ENCODE results near the gene RALGAPA2. TPM values are rescaled to one million over a fixed set of nuclear protein-coding genes. Genes with fewer than 3 reads are reported as not detected.
"Not testable (repeated sequence)": the region's sequence is repeated elsewhere in the genome, so short reads cannot be mapped to it uniquely, and the experiment has no call there.

The RALGAPA2 gene
- total RNA-seq, 1 donor from 2014 or later, result 15.7 TPM

DNA sequence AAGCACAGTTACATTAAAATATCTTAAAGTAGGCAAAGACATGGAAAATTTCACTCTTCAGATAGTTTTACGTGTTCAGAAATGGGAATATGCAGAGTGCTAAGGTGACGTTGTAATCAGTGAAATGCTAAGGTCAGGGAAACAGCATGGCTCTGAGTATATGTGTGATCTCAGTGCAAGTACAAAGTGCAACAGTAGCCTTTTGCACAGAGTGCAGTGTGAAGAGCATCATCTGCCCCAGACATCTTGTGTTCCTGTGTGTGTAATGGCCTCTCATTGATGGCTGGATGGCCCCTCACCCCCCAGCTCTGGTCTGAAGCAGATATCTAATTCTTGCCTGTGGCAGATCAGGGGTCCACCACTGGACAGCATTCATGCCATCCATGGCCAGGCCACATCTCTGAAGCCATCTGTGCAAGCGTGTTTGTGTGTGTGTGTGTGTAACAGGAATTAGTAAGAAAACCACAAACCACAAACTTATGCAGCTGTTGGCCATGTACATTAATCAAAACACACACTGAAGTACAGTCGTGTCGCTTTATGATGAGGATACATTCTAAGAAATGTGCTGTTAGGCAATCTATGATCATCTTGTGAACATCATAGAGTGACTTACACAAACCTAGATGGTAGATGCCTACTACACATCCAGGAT is 165.1 kb downstream of the RALGAPA2 start:
- peaks cover 0 to 7% (median 0%) of the 10 kb centered on the region in 3 donors for H3K4me1 ChIP-seq (ENCODE audit: control insufficient read depth in 3 of 3, insufficient read depth in 3 of 3, low read length in 3 of 3)
- peaks cover 0 to 17% (median 6%) of the 10 kb centered on the region in 3 donors for H3K36me3 ChIP-seq (ENCODE audit: control insufficient read depth in 3 of 3, insufficient read depth in 3 of 3, low read length in 3 of 3)
- H3K9me3 ChIP-seq (ENCODE audit: control insufficient read depth in 3 of 3, low read length in 3 of 3), result no peaks in the 10 kb centered on the region
- no peak overlapping the region for H3K9ac ChIP-seq (ENCODE audit: low read depth in 1 of 3, low read length in 3 of 3)
- H3K27ac ChIP-seq (ENCODE audit: low read depth, low read length), result no peak overlapping the region
- H3K27me3 ChIP-seq (ENCODE audit: control insufficient read depth in 3 of 3, insufficient read depth in 3 of 3, low read length in 3 of 3), result no peaks in the 10 kb centered on the region
- no peak overlapping the region for H3K4me3 ChIP-seq (ENCODE audit: low read length in 3 of 3)

- H3K27ac ChIP-seq (ENCODE audit: low read depth, low read length), result no peak overlapping the region
- no peak overlapping the region for H3K4me3 ChIP-seq (ENCODE audit: low read length in 3 of 3)
- no peaks in the 10 kb centered on the region for H3K27me3 ChIP-seq (ENCODE audit: control insufficient read depth in 3 of 3, insufficient read depth in 3 of 3, low read length in 3 of 3)
- H3K9ac ChIP-seq (ENCODE audit: low read depth in 1 of 3, low read length in 3 of 3), result no peak overlapping the region
- H3K36me3 ChIP-seq (ENCODE audit: control insufficient read depth in 3 of 3, insufficient read depth in 3 of 3, low read length in 3 of 3), result peaks cover 0 to 17% (median 8%) of the 10 kb centered on the region in 3 donors
- no peaks in the 10 kb centered on the region for H3K9me3 ChIP-seq (ENCODE audit: control insufficient read depth in 3 of 3, low read length in 3 of 3)
- H3K4me1 ChIP-seq (ENCODE audit: control insufficient read depth in 3 of 3, insufficient read depth in 3 of 3, low read length in 3 of 3), result peaks cover 0 to 7% (median 0%) of the 10 kb centered on the region in 3 donors
Observed at GRCh38 chr20:20546402-20546801, 166.0 kb downstream of the RALGAPA2 start.

- H3K36me3 ChIP-seq (ENCODE audit: control insufficient read depth in 3 of 3, insufficient read depth in 3 of 3, low read length in 3 of 3), result peaks cover 4 to 24% (median 15%) of the 10 kb centered on the region in 3 donors
Observed at GRCh38 chr20:20543348-20543747, 169.1 kb downstream of the RALGAPA2 start.

GRCh38 chr20:20536240-20536933 is 176.1 kb downstream of the RALGAPA2 start:
- H3K36me3 ChIP-seq (ENCODE audit: control insufficient read depth in 3 of 3, insufficient read depth in 3 of 3, low read length in 3 of 3), result peaks cover 5 to 22% (median 20%) of the 10 kb centered on the region in 3 donors
- H3K9me3 ChIP-seq (ENCODE audit: control insufficient read depth in 3 of 3, low read length in 3 of 3), result no peaks in the 10 kb centered on the region
- H3K4me3 ChIP-seq (ENCODE audit: low read length in 3 of 3), result no peak overlapping the region
- no peak overlapping the region for H3K27ac ChIP-seq (ENCODE audit: low read depth, low read length)
- H3K27me3 ChIP-seq (ENCODE audit: control insufficient read depth in 3 of 3, insufficient read depth in 3 of 3, low read length in 3 of 3), result no peaks in the 10 kb centered on the region
- no peaks in the 10 kb centered on the region for H3K4me1 ChIP-seq (ENCODE audit: control insufficient read depth in 3 of 3, insufficient read depth in 3 of 3, low read length in 3 of 3)
- no peak overlapping the region for H3K9ac ChIP-seq (ENCODE audit: low read depth in 1 of 3, low read length in 3 of 3)

More at GRCh38 chr20:20543348-20543747, 169.1 kb downstream of the RALGAPA2 start:
- H3K27me3 ChIP-seq (ENCODE audit: control insufficient read depth in 3 of 3, insufficient read depth in 3 of 3, low read length in 3 of 3); H3K4me1 ChIP-seq (ENCODE audit: control insufficient read depth in 3 of 3, insufficient read depth in 3 of 3, low read length in 3 of 3); H3K9ac ChIP-seq (ENCODE audit: low read depth in 1 of 3, low read length in 3 of 3); H3K9me3 ChIP-seq (ENCODE audit: control insufficient read depth in 3 of 3, low read length in 3 of 3); H3K4me3 ChIP-seq (ENCODE audit: low read length in 3 of 3); H3K27ac ChIP-seq (ENCODE audit: low read depth, low read length): not testable (repeated sequence)

GRCh38 chr20:20535051-20535450 is 177.4 kb downstream of the RALGAPA2 start:
- Histone ChIP-seq H3K4me3 (ENCODE audit: low read length in 3 of 3) (no peak overlapping the region), H3K9me3 (ENCODE audit: control insufficient read depth in 3 of 3, low read length in 3 of 3) (no peaks in the 10 kb centered on the region), H3K27me3 (ENCODE audit: control insufficient read depth in 3 of 3, insufficient read depth in 3 of 3, low read length in 3 of 3) (no peaks in the 10 kb centered on the region), H3K36me3 (ENCODE audit: control insufficient read depth in 3 of 3, insufficient read depth in 3 of 3, low read length in 3 of 3) (peaks cover 15 to 34% (median 33%) of the 10 kb centered on the region in 3 donors), H3K9ac (ENCODE audit: low read depth in 1 of 3, low read length in 3 of 3) (no peak overlapping the region), H3K27ac (ENCODE audit: low read depth, low read length) (no peak overlapping the region), H3K4me1 (ENCODE audit: control insufficient read depth in 3 of 3, insufficient read depth in 3 of 3, low read length in 3 of 3) (no peaks in the 10 kb centered on the region)

DNA sequence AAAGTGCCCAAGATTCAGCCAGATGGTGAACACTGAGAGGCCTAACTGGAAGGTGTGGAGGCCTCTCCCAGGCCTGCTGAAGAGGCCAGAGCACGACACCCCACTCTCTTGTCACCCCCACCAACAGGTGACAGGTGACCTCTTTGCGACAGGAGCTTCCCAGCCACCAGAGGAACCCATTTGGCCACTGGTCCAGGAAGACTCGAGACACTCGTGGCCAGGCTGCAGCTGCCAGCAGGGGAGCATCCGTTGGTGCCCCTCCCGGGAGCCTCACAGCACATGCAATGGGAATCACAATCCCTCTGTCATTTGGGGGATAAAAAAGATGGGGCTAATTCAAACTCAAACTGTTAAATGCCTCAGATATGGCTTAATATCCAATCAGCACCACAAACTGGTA is 181.2 kb downstream of the RALGAPA2 start:
- no peaks in the 10 kb centered on the region for H3K27me3 ChIP-seq (ENCODE audit: control insufficient read depth in 3 of 3, insufficient read depth in 3 of 3, low read length in 3 of 3)
- no peak overlapping the region for H3K9ac ChIP-seq (ENCODE audit: low read depth in 1 of 3, low read length in 3 of 3)
- H3K27ac ChIP-seq (ENCODE audit: low read depth, low read length), result no peak overlapping the region
- no peaks in the 10 kb centered on the region for H3K9me3 ChIP-seq (ENCODE audit: control insufficient read depth in 3 of 3, low read length in 3 of 3)
- no peak overlapping the region for H3K4me3 ChIP-seq (ENCODE audit: low read length in 3 of 3)
- no peaks in the 10 kb centered on the region for H3K4me1 ChIP-seq (ENCODE audit: control insufficient read depth in 3 of 3, insufficient read depth in 3 of 3, low read length in 3 of 3)
- H3K36me3 ChIP-seq (ENCODE audit: control insufficient read depth in 3 of 3, insufficient read depth in 3 of 3, low read length in 3 of 3), result peaks cover 35 to 55% (median 52%) of the 10 kb centered on the region in 3 donors

DNA sequence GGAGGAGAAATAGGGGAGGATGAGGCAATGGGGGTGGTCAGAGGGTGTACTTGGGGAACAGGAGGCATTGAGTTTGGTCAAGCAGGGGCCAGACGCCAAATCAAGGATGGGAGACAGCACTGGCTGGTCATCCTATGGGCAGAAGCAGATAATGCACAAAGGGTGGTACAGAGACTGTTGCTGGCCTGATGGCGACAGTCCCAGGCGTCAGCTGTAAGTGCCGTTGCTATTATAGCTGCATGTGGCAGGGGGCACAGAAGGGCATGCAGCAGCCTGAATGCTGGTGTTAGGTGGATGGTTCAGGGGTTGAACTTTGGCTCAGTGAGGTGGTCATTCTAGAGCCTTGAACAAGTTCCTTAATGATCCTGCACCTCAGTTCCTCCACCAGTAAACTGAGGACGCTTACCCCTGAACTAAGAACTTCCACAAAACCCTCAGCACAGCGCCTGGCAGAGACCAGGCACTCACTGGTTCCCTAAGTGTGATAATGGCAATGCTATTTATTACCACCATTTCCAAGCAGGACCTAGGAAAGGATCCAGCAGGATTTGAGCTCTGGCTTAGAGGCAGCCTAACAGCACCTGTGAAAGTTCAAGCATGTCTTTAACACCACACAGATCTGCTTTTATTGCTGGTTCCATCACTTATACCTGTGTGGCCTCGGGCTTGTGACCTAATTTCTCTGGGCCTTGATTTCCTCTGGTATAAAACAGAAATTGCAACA is 181.9 kb downstream of the RALGAPA2 start:
- no peaks in the 10 kb centered on the region for H3K9me3 ChIP-seq (ENCODE audit: control insufficient read depth in 3 of 3, low read length in 3 of 3)
- H3K4me1 ChIP-seq (ENCODE audit: control insufficient read depth in 3 of 3, insufficient read depth in 3 of 3, low read length in 3 of 3), result peaks cover 0 to 1% (median 1%) of the 10 kb centered on the region in 3 donors
- H3K4me3 ChIP-seq (ENCODE audit: low read length in 3 of 3), result no peak overlapping the region
- H3K27me3 ChIP-seq (ENCODE audit: control insufficient read depth in 3 of 3, insufficient read depth in 3 of 3, low read length in 3 of 3), result no peaks in the 10 kb centered on the region
- H3K9ac ChIP-seq (ENCODE audit: low read depth in 1 of 3, low read length in 3 of 3), result no peak overlapping the region
- no peak overlapping the region for H3K27ac ChIP-seq (ENCODE audit: low read depth, low read length)
- H3K36me3 ChIP-seq (ENCODE audit: control insufficient read depth in 3 of 3, insufficient read depth in 3 of 3, low read length in 3 of 3), result peaks cover 35 to 55% (median 54%) of the 10 kb centered on the region in 3 donors

GRCh38 chr20:20529597-20529996 is 182.8 kb downstream of the RALGAPA2 start:
- Histone ChIP-seq H3K9me3 (ENCODE audit: control insufficient read depth in 3 of 3, low read length in 3 of 3) (no peaks in the 10 kb centered on the region), H3K4me1 (ENCODE audit: control insufficient read depth in 3 of 3, insufficient read depth in 3 of 3, low read length in 3 of 3) (peaks cover 0 to 3% (median 2%) of the 10 kb centered on the region in 3 donors), H3K36me3 (ENCODE audit: control insufficient read depth in 3 of 3, insufficient read depth in 3 of 3, low read length in 3 of 3) (peaks cover 35 to 51% (median 48%) of the 10 kb centered on the region in 3 donors)

DNA sequence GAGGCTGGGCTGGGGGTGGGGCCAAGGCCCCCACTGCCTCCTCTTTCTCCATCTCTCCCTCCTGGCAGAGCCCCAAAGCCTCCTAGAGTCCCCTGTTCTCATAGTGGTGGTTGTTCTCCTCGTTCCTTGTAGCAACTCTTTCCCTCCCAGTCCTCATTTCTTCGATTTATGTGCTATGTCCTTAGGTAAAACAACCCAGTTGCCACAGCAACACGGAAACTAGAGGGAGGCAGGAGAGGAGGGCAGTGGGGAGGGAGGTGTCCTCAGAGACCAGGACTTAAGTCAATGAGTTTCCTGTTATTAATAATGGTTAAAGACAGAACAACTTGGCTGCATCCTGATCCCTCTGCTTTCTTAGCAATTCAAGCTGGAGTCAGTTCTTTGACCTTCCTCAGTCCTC is 183.6 kb downstream of the RALGAPA2 start:
- H3K27me3 ChIP-seq (ENCODE audit: control insufficient read depth in 3 of 3, insufficient read depth in 3 of 3, low read length in 3 of 3), result no peaks in the 10 kb centered on the region

More at GRCh38 chr20:20529597-20529996, 182.8 kb downstream of the RALGAPA2 start:
- Histone ChIP-seq H3K9ac (ENCODE audit: low read depth in 1 of 3, low read length in 3 of 3) (no peak overlapping the region), H3K27ac (ENCODE audit: low read depth, low read length) (no peak overlapping the region), H3K27me3 (ENCODE audit: control insufficient read depth in 3 of 3, insufficient read depth in 3 of 3, low read length in 3 of 3) (no peaks in the 10 kb centered on the region), H3K4me3 (ENCODE audit: low read length in 3 of 3) (no peak overlapping the region)

More for the DNA sequence above, 183.6 kb downstream of the RALGAPA2 start:
- H3K9ac ChIP-seq (ENCODE audit: low read depth in 1 of 3, low read length in 3 of 3), result no peak overlapping the region
- peaks cover 0 to 3% (median 2%) of the 10 kb centered on the region in 3 donors for H3K4me1 ChIP-seq (ENCODE audit: control insufficient read depth in 3 of 3, insufficient read depth in 3 of 3, low read length in 3 of 3)
- H3K27ac ChIP-seq (ENCODE audit: low read depth, low read length), result no peak overlapping the region
- H3K9me3 ChIP-seq (ENCODE audit: control insufficient read depth in 3 of 3, low read length in 3 of 3), result no peaks in the 10 kb centered on the region
- peaks cover 39 to 54% (median 52%) of the 10 kb centered on the region in 3 donors for H3K36me3 ChIP-seq (ENCODE audit: control insufficient read depth in 3 of 3, insufficient read depth in 3 of 3, low read length in 3 of 3)
- H3K4me3 ChIP-seq (ENCODE audit: low read length in 3 of 3), result no peak overlapping the region

All from skeletal muscle tissue (tissue), 4 donors.